SK-N-SH (cell line): ENCODE data around the gene CXCL17. TPM values are rescaled to one million over a fixed set of nuclear protein-coding genes. Genes with fewer than 3 reads are reported as not detected.

Experiments
- CTCF ChIA-PET: fragments of 300-600, 350-600 bp; formaldehyde crosslinking; extraction: SDS; loops from one replicate; lab custom pipeline; 2021; lab: Yijun Ruan, JAX
- POLR2A ChIA-PET: fragments of 350-600 bp; sonication (Branson Sonifier 250); formaldehyde crosslinking; extraction: SDS; loops from one replicate; lab custom pipeline; 2020; ENCODE audit warnings: antibody characterized with exemption, inconsistent platforms; lab: Yijun Ruan, JAX
- DNase-seq: peaks from one replicate; pipeline ENCODE4 v3.0.0; 2012
- H2AFZ ChIP-seq: fragments of 200-600 bp; sonication (generic); 2 replicates; pipeline ENCODE4 v1.8.1; 2016; ENCODE audit warnings: antibody characterized with exemption, mild to moderate bottlenecking, low read depth
- H3F3A ChIP-seq: fragments of 200-600 bp; sonication (generic); replicated peaks from 2 replicates; pipeline ENCODE3; 2016; ENCODE audit warnings: antibody characterized with exemption, mild to moderate bottlenecking; ENCODE audit not compliant: insufficient read depth
- H3K27ac ChIP-seq, 2 experiments: fragments of 200-500 bp in 1 of 2; fragments of 200-600 bp in 1 of 2; sonication (Bioruptor generic) in 1 of 2; sonication (generic), shearing (Covaris generic) in 1 of 2; 2 replicates each; pipeline versions ENCODE4 v1.5.1 to v1.6.1; 2014 to 2016; ENCODE audit warnings: low read depth in 2 of 2, inconsistent platforms in 1 of 2, low read length in 1 of 2, mild to moderate bottlenecking in 1 of 2, mixed read lengths in 1 of 2
- H3K27me3 ChIP-seq: fragments of 200-600 bp; sonication (generic), shearing (Covaris generic); 2 replicates; pipeline ENCODE4 v1.6.1; 2016; ENCODE audit warnings: mixed run types; ENCODE audit not compliant: insufficient read depth
- H3K36me3 ChIP-seq, 2 experiments: fragments of 200-500 bp in 1 of 2; fragments of 200-600 bp in 1 of 2; sonication (Bioruptor generic) in 1 of 2; sonication (generic) in 1 of 2; replicated peaks in 1 of 2; 2 replicates each; pipeline versions ENCODE3 to v1.5.1; 2014 to 2016; ENCODE audit warnings: low read length in 1 of 2, mild to moderate bottlenecking in 1 of 2; ENCODE audit not compliant: insufficient read depth in 2 of 2, control insufficient read depth in 1 of 2
- H3K4me1 ChIP-seq, 2 experiments: fragments of 200-500 bp in 1 of 2; fragments of 200-600 bp in 1 of 2; sonication (Bioruptor generic) in 1 of 2; sonication (generic), shearing (Covaris generic) in 1 of 2; 2 replicates each; pipeline versions ENCODE4 v1.5.1 to v1.6.1; 2014 to 2016; ENCODE audit warnings: low read depth in 1 of 2, low read length in 1 of 2, mixed run types in 1 of 2; ENCODE audit not compliant: insufficient read depth in 2 of 2, control insufficient read depth in 1 of 2
- H3K4me2 ChIP-seq: fragments of 200-600 bp; sonication (generic), shearing (Covaris generic); 2 replicates; pipeline ENCODE4 v1.6.1; 2017; ENCODE audit warnings: mixed run types
- H3K4me3 ChIP-seq, 2 experiments: fragments of 200-500 bp in 1 of 2; fragments of 200-600 bp in 1 of 2; sonication (Bioruptor generic) in 1 of 2; sonication (generic), shearing (Covaris generic) in 1 of 2; 2 replicates each; pipeline versions ENCODE4 v1.5.1 to v1.8.1; 2014 to 2016; ENCODE audit warnings: low read depth in 2 of 2, inconsistent platforms in 1 of 2, low read length in 1 of 2, mild to moderate bottlenecking in 1 of 2, mixed read lengths in 1 of 2, moderate library complexity in 1 of 2
- H3K79me2 ChIP-seq: fragments of 200-600 bp; sonication (generic); 2 replicates; pipeline ENCODE4 v1.8.1; 2017; ENCODE audit warnings: mild to moderate bottlenecking; ENCODE audit not compliant: insufficient read depth
- H3K9ac ChIP-seq: fragments of 200-600 bp; sonication (generic); 2 replicates; pipeline ENCODE4 v1.6.1; 2017; ENCODE audit warnings: mixed run types
- H3K9me2 ChIP-seq: fragments of 200-600 bp; sonication (generic); 2 replicates; pipeline ENCODE4 v1.6.1; 2017; ENCODE audit warnings: mixed run types
- H3K9me3 ChIP-seq: fragments of 200-600 bp; sonication (generic); 2 replicates; pipeline ENCODE4 v1.6.1; 2017; ENCODE audit warnings: mixed run types, mild to moderate bottlenecking, moderate library complexity
- H4K20me1 ChIP-seq: fragments of 200-600 bp; sonication (generic); 2 replicates; pipeline ENCODE4 v1.6.1; 2017; ENCODE audit warnings: mild to moderate bottlenecking, mixed run types; ENCODE audit not compliant: insufficient read depth
- CHD2 ChIP-seq: fragments of 150-350 bp; IDR thresholded peaks from 2 replicates; pipeline ENCODE4 v1.6.1; 2018; ENCODE audit warnings: low read length; ENCODE audit not compliant: partially characterized antibody
- CTCF ChIP-seq: fragments of 200-600 bp; sonication (generic); IDR thresholded peaks from 2 replicates; pipeline ENCODE4 v1.6.1; 2017; ENCODE audit warnings: antibody characterized with exemption, mild to moderate bottlenecking, moderate library complexity
- ELF1 ChIP-seq: IDR thresholded peaks from 2 replicates; pipeline ENCODE4 v1.4.0; 2012
- EP300 ChIP-seq, 2 experiments: IDR thresholded peaks; 2 replicates each; pipeline versions ENCODE4 v1.4.0 to v1.6.1; 2012; ENCODE audit warnings: borderline replicate concordance in 1 of 2, low read depth in 1 of 2, low read length in 1 of 2
- FOXJ3 ChIP-seq: sonication (generic); formaldehyde crosslinking; IDR thresholded peaks from 2 replicates; pipeline ENCODE4 v1.5.1; 2020; ENCODE audit warnings: mild to moderate bottlenecking, missing genetic modification reagents
- FOXM1 ChIP-seq: IDR thresholded peaks from 2 replicates; pipeline ENCODE4 v1.4.0; 2012; ENCODE audit warnings: low read depth, mild to moderate bottlenecking
- GABPA ChIP-seq: IDR thresholded peaks from 2 replicates; pipeline ENCODE4 v1.4.0; 2012; ENCODE audit warnings: low read depth, mild to moderate bottlenecking
- GATA2 ChIP-seq: sonication (generic); formaldehyde crosslinking; IDR thresholded peaks from 2 replicates; pipeline ENCODE4 v1.5.0; 2020; ENCODE audit warnings: mild to moderate bottlenecking, missing genetic modification reagents
- IRF3 ChIP-seq: fragments of 150-350 bp; IDR thresholded peaks from 2 replicates; pipeline ENCODE4 v1.6.1; 2016; ENCODE audit warnings: mild to moderate bottlenecking, low read depth, low read length
- JUND ChIP-seq: IDR thresholded peaks from 2 replicates; pipeline ENCODE4 v1.4.0; 2012
- MEF2A ChIP-seq: IDR thresholded peaks from 2 replicates; pipeline ENCODE4 v1.4.0; 2012; ENCODE audit warnings: low read depth, borderline replicate concordance
- POLR2AphosphoS5 ChIP-seq: IDR thresholded peaks from 2 replicates; pipeline ENCODE4 v1.6.1; 2012; ENCODE audit warnings: low read depth, low read length
- RAD21 ChIP-seq: IDR thresholded peaks from 2 replicates; pipeline ENCODE4 v1.6.1; 2012; ENCODE audit warnings: mild to moderate bottlenecking, low read length
- RCOR1 ChIP-seq: fragments of 150-350 bp; IDR thresholded peaks from 2 replicates; pipeline ENCODE4 v1.6.1; 2017; ENCODE audit warnings: antibody characterized with exemption, low read length
- RFX5 ChIP-seq: IDR thresholded peaks from 2 replicates; pipeline ENCODE4 v1.6.1; 2012; ENCODE audit warnings: mild to moderate bottlenecking, improper control_type of control experiment, low read length
- RXRA ChIP-seq: IDR thresholded peaks from 2 replicates; pipeline ENCODE4 v1.4.0; 2012; ENCODE audit warnings: low read depth, mild to moderate bottlenecking, borderline replicate concordance
- SIN3A ChIP-seq: IDR thresholded peaks from 2 replicates; pipeline ENCODE4 v1.6.1; 2012; ENCODE audit warnings: low read depth, mild to moderate bottlenecking, low read length, moderate library complexity, borderline replicate concordance
- SMC3 ChIP-seq: IDR thresholded peaks from 2 replicates; pipeline ENCODE4 v1.6.1; 2012; ENCODE audit warnings: low read depth, low read length, improper control_type of control experiment
- TAF1 ChIP-seq: IDR thresholded peaks from 2 replicates; pipeline ENCODE4 v1.6.1; 2012; ENCODE audit warnings: low read depth, mild to moderate bottlenecking, low read length, moderate library complexity, borderline replicate concordance
- TCF12 ChIP-seq: IDR thresholded peaks from 2 replicates; pipeline ENCODE4 v1.4.0; 2012
- TEAD4 ChIP-seq: IDR thresholded peaks from 2 replicates; pipeline ENCODE4 v1.4.0; 2012; ENCODE audit warnings: mild to moderate bottlenecking, borderline replicate concordance; ENCODE audit not compliant: insufficient read depth
- WGBS: methylation state at CpG from one replicate; pipeline ENCODE4 v1.1.6; 2017; ENCODE audit warnings: low lambda C conversion rate; 5-methylcytosine and 5-hydroxymethylcytosine counted together
- polyA plus RNA-seq, 3 experiments: library from polyadenylated mRNA; depleted of rRNA; stranded (reverse); fragments of >200 nt; gene quantifications; 2 replicates each; pipeline ENCODE4 v1.2.3, GENCODE V29; 2012

CXCL17 gene
- polyA plus RNA-seq, 1 of the 3 experiments (the other 2 are of a cell fraction) = not detected

- no peak overlapping the region for H3K27ac ChIP-seq
- 86% methylated on average over 6 of the region's 6 CpGs for WGBS
- no peaks in the 10 kb centered on the region for H3K36me3 ChIP-seq
- no peak overlapping the region for H3K4me2 ChIP-seq
- H3K4me1 ChIP-seq = no peaks in the 10 kb centered on the region; a peak in 1 of 4 replicates
- H3K79me2 ChIP-seq = no peaks in the 10 kb centered on the region
- no peaks in the 10 kb centered on the region for H3F3A ChIP-seq
- no peaks in the 10 kb centered on the region for H3K9me3 ChIP-seq
- H4K20me1 ChIP-seq = no peaks in the 10 kb centered on the region
- H2AFZ ChIP-seq = no peak overlapping the region
- CTCF ChIA-PET = interaction anchor here (1.2 kb wide), 1 partner anchor 11 kb away, joined by 3 read pairs; no protein-coding TSS in a partner anchor
- POLR2A ChIA-PET = no interaction called here
- no peak overlapping the region for H3K9ac ChIP-seq
- no peak for TF ChIP-seq RXRA
- TF ChIP-seq JUND = no peak
- TF ChIP-seq SMC3 = no peak
- TF ChIP-seq ELF1 = no peak
- TF ChIP-seq TCF12 = no peak
- no peak for TF ChIP-seq FOXM1
- TF ChIP-seq POLR2AphosphoS5 = no peak
- no peak for TF ChIP-seq RCOR1
- no peak for TF ChIP-seq MEF2A
- TF ChIP-seq CHD2 = no peak
- no peak for TF ChIP-seq RFX5
- no peak for TF ChIP-seq FOXJ3 (CRISPR knock-in tag)
- TF ChIP-seq GATA2 = no peak
- no peak for TF ChIP-seq TEAD4
- no peak for TF ChIP-seq SIN3A
- TF ChIP-seq TAF1 = no peak
- TF ChIP-seq GABPA = no peak
- TF ChIP-seq, all 33 proteins: peak for 0
- Histone ChIP-seq H3K9me2 (no peaks in the 10 kb centered on the region), H3K4me3 (no peak overlapping the region), H3K27me3 (no peaks in the 10 kb centered on the region)
- DNase-seq = no peak
These were observed 7.4 kb downstream of the CXCL17 start for GRCh38 chr19:42435316-42435715.

- ChIA-PET POLR2A (no interaction called here), CTCF (interaction anchor here (1.0 to 1.4 kb wide), 5 partner anchors 10 to 33 kb away, joined by 3 to 5 read pairs (median 4); no protein-coding TSS in a partner anchor)
- H3K79me2 ChIP-seq = no peaks in the 10 kb centered on the region
- no peak for DNase-seq
- 53% methylated on average over 8 of the region's 9 CpGs for WGBS
- no peaks in the 10 kb centered on the region for H3K9me2 ChIP-seq
- no peak overlapping the region for H3K27ac ChIP-seq
- H3K36me3 ChIP-seq = no peaks in the 10 kb centered on the region
- H3K4me3 ChIP-seq = peak overlapping the region in 1 of 2 experiments; percentile 44; a peak in 1 of 4 replicates
- H3K9ac ChIP-seq = no peak overlapping the region
- H2AFZ ChIP-seq = no peak overlapping the region
- no peaks in the 10 kb centered on the region for H4K20me1 ChIP-seq
- no peaks in the 10 kb centered on the region for H3K27me3 ChIP-seq
- H3K9me3 ChIP-seq = no peaks in the 10 kb centered on the region
- no peak overlapping the region for H3K4me2 ChIP-seq
- no peaks in the 10 kb centered on the region; a peak in 1 of 4 replicates for H3K4me1 ChIP-seq
- peak; percentile 49 for TF ChIP-seq CTCF
- peak; percentile 37 for TF ChIP-seq RAD21
- no peak for TF ChIP-seq RXRA
- TF ChIP-seq FOXJ3 (CRISPR knock-in tag) = no peak
- no peak for TF ChIP-seq IRF3
- TF ChIP-seq EP300 (IDR thresholded peaks at IDR 0.05; ENCODE audit: borderline replicate concordance in 1 of 2, low read depth in 1 of 2, low read length in 1 of 2) = no peak
- H3F3A ChIP-seq = no peaks in the 10 kb centered on the region
These were observed 9.1 kb downstream of the CXCL17 start for GRCh38 chr19:42433503-42434260.
